ACHN (cell line): ENCODE results near the gene P2RY10.

Source experiments
- DNase-seq: peaks from one replicate; pipeline ENCODE4 v3.0.0-alpha.2; 2015
- in situ Hi-C: cut with HindIII; loops from 2 replicates; pipeline ENCODE4 v1.10.0; 2017; ENCODE audit warnings: low sequenced_read_pairs, low pct_ligation_motif_present, low pct_unique_long_range_greater_than_20kb

The P2RY10 gene, protein sequence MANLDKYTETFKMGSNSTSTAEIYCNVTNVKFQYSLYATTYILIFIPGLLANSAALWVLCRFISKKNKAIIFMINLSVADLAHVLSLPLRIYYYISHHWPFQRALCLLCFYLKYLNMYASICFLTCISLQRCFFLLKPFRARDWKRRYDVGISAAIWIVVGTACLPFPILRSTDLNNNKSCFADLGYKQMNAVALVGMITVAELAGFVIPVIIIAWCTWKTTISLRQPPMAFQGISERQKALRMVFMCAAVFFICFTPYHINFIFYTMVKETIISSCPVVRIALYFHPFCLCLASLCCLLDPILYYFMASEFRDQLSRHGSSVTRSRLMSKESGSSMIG

DNA sequence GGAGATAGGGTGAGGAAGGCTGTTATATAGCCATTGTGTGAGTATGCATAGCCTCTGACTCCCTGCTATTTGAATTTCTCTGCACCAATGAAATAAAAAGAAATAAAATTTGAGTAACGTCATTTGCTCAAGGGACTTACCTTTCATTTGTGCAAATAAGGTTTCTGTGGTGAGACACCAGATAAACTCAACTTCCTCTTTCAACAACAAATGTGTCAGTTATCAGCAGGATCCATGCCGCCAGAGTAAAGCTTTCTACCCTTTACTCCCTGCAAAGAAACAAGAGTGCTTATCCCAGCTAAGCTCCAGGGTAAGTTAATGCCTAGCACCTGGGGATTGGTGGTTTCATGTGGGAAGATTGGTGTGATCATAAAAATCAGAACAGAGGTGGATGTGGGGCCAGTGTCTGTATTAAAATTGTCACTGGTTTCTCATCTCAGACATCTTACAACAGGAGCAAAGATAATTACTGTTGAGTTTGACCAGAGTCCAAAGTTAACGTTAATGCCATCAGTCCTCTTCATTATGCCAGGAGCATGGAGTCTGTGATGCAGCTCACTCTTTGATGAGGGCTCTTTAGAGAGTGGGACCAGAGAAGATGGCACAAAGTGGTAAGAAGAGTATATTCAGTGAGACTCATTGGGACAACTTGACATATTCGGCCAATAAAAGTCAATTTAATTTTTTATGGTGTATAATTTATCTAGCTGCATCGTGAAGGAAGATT is at the start of gene P2RY10:
Gene P2RY10, plus strand, starts transcription at position 206 of the 727 bp plus-strand sequence. CDS start 15,130 bp downstream, outside the sequence.
- DNase-seq: no peak
- in situ Hi-C loops: no loop called here

DNA sequence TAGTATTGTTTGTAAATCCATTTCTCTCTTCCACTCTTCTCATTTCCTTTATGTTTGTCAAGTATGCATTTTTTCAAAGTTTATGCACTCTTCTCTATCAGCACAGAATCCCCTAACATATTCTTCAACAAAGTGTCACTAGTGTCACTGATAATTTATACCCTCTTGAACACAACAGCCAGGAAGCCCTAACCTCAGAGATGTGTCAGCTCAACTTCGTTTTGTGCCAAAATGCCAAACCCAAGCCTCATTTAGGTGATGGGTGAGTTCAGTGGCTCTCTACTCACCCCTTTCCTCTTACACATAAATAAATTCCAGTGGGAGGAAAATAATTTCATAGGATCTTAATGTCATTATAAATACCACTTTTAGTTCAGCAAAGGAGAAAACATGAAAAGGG is 22.4 kb upstream of the P2RY10 start:
- no peak for DNase-seq
- in situ Hi-C loops: no loop called here

DNA sequence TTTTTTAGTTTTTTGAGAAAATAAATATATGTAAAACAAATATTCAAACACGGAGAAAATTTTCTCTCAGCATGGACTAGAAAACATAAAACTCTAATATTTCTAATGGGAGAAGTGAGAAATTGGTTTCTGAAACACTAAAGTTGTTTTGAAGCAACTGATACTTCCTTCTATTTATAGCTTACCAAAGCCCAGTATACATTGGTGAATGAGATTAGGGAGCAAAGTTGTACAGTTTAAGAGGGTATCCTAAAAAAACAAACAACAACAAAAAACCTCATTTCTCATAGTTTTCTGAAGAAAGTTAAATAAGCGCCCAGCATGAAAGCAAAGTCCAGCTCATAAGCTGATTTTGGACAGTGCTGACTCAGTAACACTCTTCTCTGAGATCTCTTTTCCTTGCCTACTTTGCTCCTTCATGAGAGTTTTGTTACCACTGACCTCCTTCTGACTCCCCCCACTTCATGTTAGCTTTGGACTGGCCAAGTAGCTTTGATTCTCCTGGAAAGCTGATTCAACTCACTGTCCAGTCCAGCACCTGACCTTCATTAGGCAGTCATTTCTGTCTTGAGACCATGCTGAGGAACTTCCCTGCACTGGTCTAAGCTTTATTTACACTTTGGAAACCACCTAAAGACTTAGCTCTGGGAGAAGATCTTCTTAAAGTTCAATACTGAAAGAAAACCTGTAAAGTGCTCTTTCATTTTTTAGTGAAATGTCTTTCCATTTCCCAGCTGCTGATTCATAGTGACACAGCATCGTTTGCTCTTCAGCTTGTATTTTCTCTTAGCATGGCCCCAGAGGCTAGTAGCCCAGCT is 21.8 kb upstream of the P2RY10 start:
- no peak for DNase-seq
- in situ Hi-C loops: no loop called here

DNA sequence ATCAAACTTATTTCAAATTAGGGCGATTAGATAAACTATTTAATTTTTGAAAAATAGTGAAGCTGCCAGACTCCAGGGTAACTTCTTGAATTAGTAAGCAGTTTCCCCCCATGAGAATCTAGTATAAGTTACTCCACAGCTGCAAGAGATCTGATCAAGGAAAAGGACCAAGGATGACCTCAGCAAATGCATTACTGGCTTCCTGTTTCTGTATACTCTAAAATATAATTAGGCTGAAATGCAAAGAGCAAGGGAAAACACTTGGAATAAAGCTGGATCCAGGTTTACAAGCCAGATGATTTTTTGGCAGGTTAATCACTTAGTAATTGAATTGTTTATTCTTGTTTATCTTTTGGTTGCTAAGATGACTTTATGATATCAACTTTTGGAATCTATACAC is 13.4 kb upstream of the P2RY10 start:
- in situ Hi-C loops: no loop called here
- DNase-seq: no peak

DNA sequence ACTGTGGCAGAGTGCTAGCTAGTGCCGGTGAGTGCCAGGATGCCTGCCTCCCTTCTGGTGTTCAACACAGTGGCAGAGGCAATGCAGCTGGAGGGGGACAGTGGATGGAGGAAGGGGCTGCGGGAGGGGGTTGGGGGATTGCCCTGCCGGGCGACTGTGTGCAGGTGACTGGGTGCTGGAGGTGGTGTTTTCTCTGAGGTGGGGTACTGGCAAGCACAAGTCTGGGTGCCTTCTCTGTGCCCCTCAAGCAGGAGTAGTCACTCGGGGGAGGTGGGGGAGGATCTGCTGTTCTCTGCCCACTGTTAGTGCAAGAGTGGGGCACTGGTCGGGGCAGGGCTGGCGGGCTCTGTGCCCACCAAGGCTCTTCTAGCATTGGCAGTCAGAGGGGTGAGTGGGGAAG is 10.3 kb upstream of the P2RY10 start:
- in situ Hi-C loops: no loop called here
- DNase-seq: no peak

DNA sequence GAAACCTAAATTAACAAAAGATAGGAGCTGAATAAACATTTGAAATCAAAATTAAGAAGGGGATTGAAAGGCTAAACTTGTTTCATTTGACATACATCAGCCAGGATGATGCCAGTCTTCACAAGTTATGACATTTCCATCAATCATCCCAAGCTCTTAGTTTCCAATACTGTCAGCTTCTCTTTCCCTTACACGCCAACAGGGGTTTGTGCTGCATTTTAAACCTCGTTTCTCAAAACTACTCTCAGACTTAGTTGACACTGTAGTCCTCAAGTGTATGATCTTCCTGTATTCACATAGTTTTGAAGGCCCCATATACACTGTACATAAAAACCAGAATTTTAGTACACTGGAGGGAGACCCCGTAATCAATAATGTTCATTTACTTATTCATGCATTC is 840 bp upstream of the P2RY10 start:
- no peak for DNase-seq
- in situ Hi-C loops: no loop called here

DNA sequence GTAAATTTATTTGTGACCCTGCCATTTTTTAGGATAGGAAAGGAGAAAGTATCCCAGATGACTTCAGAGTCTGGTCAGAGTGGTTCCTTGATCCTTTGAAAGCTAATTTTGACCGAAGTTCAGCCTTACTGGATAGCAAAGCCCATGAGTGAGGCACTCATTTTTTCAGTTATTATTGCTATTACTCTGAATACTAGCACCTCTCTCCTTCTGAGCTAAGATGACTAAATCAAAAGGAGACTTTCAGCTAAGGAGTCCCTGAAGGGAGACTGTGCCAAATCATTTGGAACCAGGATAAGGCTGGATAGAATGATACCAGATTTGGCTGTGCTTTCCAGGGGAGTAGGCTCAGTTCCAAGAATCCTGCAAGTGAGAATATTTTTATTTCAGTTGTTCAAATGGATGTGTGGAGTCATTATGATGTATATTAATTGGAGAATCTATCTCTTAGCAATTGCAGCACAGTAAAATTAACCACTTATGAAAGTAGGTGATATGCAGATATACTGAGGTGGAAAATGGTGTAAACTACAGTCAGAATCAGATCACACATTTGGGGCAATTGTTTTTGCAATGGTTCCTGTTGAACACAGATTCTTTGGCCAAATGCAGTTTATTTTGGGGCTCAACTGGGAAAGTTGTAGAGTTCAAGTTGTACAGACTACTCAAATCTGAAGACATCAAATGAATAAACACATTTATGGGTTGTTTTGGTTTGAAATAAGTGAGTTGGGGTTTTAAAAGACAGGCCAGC is 1.2 kb downstream of the P2RY10 start:
- no peak for DNase-seq
- in situ Hi-C loops: no loop called here

DNA sequence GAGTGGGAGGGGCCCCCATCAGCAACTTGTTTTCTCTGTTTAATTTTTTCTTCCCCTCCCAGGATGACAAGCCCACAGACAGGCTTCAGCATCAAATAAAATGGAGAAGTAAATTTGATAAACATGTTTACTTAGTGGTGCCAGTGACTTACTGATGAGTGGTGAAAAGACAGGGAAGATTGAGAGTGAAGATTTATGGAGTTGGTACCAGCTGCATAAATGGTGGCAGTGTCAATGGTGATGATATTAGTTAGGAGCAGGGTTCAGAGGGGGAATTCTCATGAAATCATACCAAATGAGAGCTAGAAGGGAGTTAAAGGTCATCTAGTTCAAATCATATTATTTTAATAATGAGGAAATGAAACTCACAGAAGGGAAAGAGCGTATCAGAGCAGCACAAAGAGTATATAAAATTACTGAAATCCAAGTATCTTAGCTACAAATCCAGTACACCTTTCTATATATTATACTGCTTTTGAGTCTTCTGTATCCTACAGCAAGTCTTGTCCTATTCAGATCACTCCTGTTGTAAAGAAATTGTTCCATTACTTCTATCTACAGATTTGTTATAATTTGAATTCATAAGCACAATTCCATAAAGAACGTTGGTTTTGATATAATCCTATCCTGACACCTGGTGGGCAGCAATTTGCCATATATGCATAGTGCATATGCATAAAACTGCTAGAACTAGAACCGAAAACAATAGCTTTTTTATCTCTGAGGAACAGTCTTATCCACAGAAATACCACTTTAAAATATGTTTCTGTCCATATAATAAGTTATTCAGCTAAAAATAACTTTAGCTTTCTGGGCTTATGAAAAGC is 5.0 kb downstream of the P2RY10 start:
- DNase-seq: no peak
- in situ Hi-C loops: no loop called here

DNA sequence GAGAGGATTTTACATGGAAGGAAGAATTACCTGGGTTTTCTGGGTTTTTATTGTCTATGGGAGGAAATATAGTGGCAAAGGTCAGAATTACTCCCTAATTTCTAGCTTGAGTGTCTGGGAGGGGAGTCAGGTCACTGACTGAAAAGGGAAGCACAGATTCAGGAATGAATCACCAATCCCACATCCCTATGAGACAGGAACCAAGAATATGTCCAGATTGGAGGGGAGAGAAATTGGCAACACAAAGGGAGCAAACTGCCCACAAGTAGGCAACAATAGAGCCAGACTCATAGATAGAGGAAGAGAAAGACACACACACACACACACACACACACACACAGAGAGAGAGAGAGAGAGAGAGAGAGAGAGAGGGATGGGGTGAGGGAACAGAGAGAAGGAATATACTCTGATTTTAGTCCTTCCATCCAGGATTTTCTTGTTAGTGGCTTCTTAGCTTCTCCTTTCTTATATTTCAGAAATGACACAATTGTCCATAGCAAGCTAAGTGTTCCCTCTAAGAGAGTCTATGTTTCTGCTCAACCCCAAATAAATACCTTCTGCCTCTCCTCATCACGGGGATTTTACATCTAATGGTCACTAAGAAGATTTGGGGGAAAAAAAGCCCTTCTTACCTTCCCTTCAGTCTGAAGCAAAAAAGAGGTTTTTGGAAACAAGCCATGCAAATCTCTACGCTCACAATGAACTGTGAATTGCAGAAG is 12.0 kb downstream of the P2RY10 start:
- in situ Hi-C loops: no loop called here

DNA sequence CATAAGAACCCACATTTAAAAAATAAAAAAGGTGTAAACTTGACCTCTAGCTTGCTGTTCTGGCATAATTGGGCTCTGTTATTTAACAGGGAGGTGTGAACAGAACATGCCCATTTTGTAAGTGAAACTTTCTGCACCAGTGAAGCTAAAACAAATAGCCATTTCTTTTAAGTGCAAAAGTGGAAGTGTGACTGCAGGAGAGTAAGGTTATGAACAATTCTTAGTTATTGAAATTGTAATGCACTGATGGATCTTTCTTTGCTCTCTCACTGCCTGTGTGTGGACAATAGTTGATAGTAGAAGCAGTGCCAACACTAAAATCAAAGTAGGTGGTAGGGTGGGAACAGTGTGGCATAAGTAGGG is 12.6 kb downstream of the P2RY10 start:
- in situ Hi-C loops: no loop called here
- no peak for DNase-seq

More for the DNA sequence above, 12.0 kb downstream of the P2RY10 start:
- no peak for DNase-seq

DNA sequence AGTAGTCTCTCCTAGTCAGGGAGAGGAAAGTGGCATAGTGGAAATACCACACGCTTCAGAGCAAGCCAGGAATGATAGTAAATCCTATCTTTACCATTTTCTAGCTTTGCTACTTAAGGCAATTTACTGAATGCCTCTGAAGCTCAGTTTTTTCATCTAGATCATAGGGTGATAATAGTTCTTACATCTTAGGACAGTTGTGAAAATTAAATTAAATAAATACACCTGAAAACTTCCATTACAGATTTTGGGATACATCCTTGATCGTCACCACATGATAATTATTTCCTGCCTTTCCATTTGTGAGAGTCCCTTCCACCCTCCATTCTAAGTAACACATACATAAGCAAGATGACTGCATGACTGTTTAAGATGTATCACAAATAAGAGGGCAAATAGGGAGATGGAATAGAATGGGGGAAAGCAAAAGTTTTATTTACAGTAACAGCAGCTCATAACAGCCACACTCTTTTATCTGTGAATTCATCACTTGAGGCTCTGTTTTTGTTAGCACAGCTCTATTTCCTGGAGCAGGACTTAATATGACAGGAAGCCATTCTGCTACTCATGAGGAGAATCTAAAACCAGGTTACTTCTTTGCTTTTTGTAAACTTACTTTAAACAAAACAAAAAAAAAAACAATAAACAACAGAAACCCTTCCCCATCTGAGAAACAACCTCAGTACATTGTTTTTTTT is 13.4 kb downstream of the P2RY10 start:
- no peak for DNase-seq
- in situ Hi-C loops: no loop called here

DNA sequence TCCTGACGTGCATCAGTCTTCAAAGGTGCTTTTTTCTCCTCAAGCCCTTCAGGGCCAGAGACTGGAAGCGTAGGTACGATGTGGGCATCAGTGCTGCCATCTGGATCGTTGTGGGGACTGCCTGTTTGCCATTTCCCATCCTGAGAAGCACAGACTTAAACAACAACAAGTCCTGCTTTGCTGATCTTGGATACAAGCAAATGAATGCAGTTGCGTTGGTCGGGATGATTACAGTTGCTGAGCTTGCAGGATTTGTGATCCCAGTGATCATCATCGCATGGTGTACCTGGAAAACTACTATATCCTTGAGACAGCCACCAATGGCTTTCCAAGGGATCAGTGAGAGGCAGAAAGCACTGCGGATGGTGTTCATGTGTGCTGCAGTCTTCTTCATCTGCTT is 15.7 kb downstream of the P2RY10 start:
- in situ Hi-C loops: no loop called here
- DNase-seq: no peak

DNA sequence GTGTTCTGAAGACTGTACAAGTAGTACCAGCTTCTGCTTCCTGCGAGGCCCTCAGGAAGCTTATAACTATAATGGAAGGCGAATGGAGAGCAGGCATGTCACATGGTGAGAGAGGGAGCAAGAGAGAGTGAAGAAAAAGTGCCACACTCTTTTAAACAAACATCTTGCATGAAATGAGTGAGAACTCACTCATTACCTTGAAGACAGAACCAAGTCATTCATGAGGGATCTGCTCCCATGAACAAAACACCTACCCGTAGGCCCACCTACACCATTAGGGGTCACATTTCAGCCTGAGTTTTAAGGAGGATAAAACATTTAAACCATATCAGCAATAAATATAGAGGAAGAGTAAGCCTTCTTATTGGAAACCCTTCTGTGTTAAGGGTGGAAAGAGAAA is 19.4 kb downstream of the P2RY10 start:
- DNase-seq: no peak
- in situ Hi-C loops: no loop called here

DNA sequence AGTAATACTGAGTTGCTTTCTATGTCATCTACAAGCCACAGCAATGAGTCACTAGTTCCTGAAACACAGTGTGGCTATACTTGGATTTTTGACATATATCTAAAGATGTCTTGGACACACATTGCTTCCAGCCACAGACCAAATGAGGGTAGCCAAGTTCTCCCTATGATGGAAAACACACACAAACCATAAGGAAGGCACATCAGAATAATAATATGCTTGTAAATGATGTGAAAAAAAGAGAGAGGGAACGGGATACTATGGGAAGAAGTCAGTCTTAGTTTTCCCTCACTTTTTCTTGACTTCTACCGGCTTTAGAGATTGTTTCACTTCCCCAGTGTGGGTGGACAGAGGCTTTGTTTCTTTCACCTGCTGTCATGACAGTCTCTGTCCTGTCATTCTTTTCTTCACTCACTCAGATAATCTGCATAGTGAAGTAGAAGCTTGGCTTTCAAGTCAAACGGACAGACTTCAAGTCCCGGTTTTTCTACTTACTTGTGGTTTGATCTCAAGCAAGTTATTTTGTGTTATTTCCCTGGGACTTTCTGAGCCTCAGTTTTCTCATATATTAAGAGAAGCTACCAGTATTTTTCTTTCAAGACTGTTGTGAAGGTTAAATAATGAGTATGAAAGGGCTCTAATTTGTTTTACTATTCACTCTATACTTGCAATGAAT is 34.7 kb downstream of the P2RY10 start:
- DNase-seq: no peak

DNA sequence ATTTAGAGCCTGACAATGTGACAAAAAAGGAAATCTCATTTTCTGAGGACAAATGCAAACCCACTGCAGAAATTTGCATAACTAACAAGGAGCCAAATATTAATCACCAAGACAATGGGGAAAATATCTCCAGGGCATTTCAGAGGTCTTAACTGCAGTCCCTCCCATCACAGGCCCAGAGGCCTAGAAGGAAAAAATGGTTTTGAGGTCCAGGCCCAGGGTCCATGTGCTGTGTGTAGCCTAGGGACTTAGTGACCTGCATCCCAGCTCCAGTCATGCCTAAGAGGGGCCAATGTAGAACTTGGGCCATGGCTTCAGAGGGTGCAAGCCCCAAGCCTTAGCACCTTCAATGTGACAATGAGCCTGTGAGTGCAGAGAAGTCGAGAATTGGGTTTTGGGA is 44.2 kb downstream of the P2RY10 start:
- in situ Hi-C loops: no loop called here
- DNase-seq: no peak

More for the DNA sequence above, 34.7 kb downstream of the P2RY10 start:
- in situ Hi-C loops: no loop called here

DNA sequence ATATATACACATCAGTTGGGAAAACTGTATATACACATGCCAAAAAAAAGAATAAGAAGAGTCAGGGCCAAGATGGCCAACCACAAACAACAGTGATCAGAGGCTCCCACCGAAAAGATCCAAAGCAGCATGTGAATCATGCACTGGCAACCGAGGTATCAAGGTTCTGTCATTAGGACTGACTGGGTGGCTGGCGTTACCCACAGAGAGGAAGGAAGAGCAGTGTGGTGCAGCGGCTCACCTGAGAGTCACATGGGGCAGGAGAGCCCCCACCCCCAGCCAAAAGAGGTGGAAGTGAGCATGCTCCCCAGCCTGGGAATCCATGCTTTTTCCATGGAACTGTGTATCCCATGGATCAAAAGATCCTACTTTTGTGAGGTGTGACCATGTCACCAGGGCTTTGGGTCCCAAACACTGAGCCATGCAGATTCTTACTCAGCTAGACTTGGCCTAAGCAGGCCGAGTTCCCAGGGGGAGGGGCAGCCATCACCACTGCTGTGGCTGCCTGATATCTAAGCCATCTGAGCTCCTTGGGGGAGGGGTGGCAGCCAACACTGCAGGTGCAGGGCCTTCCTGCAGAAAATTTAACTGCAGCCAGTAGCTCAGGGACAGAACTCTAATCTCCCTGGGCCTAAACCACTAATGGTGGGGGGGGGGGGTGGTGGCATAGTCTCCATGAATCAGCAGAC is 52.8 kb downstream of the P2RY10 start:
- in situ Hi-C loops: no loop called here
- no peak for DNase-seq
